Ramos (cell line): Measurements from ENCODE around the gene SLC12A7.
"Not testable (repeated sequence)": the region's sequence is repeated elsewhere in the genome, so short reads cannot be mapped to it uniquely, and the experiment has no call there.

Source experiments
- in situ Hi-C: fragments of 300-500 bp; cut with MboI; formaldehyde crosslinking; loops from one replicate; pipeline ENCODE4 v1.14.3; 2022; ENCODE audit warnings: low sequenced_read_pairs; ENCODE audit not compliant: unreplicated experiment

SLC12A7 gene

DNA sequence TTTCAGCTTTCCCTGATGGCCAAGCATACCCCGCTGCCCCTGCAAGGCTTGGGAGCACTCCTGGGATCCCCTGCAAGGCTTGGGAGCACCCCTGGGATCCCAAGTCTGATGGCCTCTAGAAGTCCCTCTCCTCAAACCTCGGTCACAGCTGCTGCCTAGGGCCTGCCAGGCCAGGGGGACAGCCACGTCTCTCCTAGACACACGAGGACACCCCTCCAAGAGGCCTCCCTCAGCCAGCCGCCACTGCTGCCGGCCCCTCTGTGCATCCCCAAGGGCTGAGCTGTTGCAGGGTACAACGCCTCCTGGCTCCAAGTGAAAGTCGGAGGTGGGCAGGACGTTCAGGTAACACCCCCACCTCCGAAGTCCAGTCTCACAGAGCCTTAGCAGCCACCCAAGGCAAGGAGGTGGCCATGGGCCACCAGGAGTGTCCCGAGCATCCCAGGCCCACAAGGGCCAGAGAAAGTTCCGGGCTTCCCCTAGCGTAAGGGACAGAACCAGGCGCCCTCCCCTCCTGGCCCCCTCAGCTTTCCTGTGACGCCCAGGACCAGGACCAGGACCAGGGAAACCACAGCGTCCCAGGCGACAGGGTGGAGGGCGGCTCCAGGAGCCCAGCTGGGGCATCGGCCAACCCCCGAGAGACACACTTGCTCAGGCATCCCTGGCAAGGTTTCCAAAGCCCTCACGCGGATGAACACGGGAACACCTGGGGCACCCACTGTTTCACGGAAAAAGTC lies 17.3 kb upstream of the SLC12A7 start:
- in situ Hi-C loops: no loop called here

DNA sequence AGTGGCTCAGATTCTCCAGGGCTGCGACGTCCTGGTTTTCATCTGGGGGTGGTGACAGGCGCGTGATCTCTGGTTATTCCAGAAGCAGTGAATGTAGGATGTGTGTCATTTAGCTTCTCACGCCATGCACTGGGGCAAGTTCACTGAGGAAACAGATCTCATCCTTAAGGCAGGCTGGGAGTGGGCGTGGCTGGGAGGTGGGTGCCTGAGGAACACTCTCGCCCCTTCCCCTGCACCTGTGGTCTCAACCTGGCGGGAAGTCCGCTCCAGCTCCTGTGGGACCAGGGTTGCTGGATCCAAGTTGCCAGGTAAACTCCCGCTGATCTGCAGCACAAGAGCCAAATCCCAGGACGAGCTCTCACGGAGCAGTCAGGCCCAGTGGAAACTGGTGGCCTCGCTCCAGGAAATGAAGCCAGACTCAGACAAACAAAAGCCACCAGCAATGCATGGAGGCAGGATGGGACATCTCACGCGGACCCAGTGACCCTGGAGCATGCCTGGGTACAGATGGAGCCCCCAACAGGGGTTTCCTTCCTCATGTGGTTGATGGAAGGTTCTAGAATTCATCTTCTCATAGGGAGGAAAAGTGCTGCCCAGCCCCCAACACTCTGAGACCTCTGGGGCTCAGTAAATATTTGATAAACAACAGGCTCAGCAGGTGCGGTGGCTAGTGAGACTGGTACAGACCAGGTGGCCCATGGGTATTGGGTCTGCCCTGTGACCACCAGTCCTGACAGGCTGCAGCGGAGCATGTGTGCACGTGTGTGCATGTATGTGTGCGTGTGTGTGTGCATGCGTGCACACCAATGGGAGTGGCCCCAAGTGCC lies 16.3 kb upstream of the SLC12A7 start:
- in situ Hi-C loops: no loop called here

DNA sequence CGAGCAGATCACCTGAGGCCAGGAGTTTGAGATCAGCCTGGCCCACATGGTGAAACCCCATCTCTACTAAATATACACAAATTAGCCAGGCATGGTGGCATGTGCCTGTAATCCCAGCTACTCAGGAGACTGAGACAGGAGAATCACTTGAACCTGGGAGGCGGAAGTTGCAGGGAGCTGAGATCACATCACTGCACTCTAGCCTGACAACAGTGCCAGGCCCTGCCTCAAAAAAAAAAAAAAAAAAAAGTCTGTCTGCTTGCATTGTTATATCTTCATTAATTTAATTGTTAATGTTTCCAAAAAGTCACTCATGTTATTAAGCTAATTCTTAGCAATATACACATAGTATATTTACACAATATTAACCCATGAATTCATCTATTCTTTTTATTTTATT lies 13.8 kb upstream of the SLC12A7 start:
- in situ Hi-C loops: not testable (repeated sequence)

DNA sequence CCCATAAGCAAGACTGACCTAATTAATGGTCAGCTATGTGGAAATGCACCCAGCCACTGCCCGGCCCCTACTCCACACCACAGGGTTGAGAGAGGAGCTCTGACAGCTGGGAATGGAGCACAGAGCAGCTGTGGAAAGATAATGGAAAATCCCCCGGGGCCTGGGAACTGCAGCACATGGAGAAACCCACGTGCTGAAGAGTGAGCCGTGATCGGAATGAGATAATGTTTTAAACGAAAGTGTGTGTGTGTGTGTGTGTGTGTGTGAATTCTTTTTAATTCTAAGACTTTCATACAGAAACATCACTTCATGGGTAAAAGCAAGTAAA lies 13.1 kb upstream of the SLC12A7 start:
- in situ Hi-C loops: no loop called here

DNA sequence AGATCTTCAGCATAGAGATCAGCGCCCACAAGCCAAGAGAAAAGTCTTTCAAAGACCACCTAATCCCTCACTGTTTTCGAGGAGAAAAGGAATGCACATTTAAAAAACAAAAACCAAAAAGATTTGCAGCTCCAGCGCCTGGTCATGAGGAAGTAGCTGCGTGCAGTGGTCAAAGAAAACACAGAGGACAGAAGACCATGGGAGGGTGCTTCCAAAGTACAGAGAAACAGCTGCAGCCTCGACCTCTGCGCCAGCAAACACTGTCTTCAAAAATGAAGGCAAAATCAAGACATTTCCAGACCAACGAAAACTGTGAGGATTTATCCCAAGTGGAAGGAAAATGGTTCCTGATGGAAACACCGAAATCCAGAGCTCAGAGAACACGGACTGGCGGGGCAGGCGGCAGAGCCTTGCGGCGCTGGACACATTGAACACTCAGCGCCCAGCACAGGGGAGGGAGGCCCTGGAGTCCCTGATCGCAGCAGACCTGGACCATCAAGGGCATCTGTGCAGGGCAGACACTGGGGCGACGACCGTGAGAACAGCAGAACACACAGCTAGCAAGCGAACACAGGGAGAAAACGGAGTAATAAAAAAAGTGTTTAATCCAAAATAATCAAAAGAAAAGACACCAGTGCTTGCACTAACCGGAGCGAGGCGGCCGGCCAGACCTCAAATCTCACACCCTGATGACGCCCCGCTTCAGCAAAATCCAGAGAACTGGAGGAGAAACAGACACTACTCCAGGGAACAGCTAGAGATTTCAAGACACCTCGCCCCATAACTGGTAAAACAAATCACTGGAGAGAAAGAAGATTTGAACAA lies 12.6 kb upstream of the SLC12A7 start:
- in situ Hi-C loops: no loop called here

DNA sequence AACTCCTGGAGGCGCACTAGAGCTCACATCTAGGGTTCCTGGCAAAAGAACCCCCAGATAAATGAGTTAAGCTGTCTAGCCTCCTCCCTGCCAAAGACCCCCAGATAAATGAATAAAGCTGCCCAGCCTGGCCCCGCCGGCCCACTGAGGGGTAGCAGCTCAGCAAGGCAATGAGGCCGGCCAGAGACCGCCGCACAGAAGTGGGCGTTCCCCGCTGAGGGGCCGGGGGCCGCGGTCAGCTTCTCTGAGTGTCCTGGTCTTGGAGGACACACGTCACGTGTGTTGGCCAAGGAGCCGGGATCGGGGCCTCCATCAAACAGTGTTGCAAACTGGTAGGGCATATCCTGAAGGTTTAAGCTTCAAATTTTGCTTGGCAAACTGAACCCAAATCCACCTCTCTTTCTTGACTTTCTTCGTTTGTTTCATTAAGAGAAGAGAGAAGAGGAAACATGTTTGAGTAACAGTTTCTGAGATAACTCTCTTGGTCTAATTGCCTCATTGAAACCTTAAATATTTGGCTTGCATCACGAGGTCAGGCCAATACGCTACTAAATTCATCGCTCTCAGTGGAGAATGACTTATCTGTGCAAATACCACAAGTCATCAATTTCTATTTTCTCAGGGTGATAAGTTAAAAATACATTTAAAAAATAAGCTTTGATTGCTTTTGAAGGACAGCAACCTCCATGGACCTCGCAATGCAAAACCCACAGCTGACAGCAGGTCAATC lies 11.7 kb upstream of the SLC12A7 start:
- in situ Hi-C loops: no loop called here

DNA sequence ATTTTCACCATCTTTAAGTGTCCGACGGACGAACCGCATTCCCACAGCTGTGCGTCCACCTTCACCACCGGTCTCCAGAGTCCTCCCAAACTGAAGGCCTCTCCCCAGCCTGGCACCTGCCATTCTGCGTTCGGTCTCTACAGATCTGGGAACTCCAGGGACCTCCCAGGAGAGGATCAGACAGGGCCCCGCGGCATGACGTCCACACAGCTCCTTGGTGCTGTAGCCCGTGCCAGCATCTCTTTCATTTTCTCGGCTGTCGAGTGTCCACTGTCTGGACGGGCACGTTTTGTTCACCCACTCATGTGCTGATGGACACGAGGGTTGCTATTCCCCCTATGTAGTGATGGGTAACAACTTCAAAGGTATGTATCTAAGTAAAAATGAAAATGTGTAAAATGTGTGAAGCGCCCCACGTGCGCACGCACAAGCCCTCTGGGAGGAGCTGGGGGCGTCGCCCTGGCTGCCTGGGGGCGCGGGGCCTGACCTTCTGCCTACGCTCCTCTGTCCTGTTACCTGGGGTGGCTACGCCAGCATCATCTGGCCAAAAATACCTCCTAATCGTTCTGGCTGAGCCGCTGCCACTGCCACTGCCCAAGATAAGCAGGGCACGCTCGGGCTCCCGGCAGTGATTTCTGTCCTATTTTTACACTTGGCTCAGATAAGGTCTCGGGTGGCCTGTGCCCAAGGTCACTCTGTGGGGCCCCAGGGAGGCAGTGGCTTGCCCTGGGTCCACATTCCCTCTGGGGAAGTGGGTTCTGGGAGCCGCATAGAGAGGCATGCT lies 10.8 kb upstream of the SLC12A7 start:
- in situ Hi-C loops: no loop called here

DNA sequence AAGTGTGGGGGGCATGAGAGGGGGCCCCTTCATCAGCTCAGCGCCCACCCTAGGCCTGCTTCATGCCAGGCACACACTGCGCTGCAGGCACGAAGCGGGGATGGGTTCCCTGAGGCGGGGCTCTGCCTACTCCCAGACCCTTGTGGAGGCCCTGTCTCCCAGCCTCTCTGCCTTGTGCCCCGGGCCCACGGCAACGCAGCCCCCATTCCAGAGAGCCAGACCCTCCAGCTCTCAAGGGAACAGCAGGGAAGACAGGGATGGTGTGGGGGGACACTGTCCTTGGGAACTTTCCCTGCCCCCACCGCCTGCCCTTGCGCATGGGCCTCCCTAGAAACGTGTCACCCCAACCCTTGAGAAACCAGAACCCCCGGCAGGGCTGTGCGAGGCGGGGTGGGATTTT lies 10.0 kb upstream of the SLC12A7 start:
- in situ Hi-C loops: no loop called here

DNA sequence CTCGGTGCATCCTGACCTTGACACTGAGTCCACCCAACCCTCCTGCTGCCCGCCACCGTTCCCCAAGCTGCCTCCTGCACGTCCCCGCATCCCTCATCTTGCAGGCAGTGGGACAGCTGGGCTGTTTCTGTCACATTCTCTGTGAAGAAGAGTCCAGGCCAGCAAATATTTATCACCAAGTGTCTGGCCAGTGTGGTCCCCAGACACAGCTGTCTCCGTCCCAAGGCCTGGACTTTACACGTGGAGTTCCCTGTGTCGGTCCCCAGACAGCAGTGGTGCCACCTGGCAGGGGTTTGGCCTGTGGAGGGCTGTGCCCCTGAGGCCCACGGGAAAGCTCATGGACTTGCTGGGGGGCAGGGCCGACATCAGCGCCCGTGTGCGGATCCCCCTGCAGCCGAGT lies 9.2 kb upstream of the SLC12A7 start:
- in situ Hi-C loops: no loop called here

DNA sequence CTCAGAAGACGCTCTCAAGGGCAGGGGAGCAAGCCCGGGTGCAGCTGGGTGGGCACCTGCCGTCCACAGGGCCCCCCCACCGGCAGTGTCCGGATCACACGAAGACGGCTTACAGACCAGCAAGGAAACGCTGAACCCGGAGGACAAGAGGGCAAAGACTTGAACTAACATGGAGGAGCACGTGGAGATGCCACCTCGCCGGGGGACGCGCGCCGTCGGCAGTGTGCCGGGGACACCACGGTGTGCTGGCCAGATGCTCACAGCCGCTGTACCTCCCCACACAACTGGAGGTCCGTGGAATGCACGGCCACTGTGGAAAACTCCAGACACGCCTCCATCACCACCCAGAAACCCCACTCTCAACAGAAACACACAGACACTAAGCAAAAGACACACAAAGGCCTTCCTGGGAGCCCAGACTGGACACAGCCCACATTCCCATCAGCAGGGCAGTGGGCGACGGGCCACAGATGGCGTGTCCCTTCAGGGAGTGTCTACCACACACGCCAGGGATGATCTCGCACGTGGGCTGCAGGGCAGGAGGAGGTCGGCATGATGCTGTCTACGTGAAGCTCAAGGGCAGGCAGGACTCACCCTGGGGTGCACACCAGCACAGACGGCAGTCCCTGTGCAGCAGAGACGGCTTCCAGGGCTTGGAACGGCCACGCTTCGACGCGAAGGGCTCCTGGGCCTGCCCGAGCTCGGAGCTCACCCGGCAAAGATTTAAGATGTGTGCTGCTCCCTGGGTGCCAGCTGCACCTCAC lies 8.6 kb upstream of the SLC12A7 start:
- in situ Hi-C loops: no loop called here

DNA sequence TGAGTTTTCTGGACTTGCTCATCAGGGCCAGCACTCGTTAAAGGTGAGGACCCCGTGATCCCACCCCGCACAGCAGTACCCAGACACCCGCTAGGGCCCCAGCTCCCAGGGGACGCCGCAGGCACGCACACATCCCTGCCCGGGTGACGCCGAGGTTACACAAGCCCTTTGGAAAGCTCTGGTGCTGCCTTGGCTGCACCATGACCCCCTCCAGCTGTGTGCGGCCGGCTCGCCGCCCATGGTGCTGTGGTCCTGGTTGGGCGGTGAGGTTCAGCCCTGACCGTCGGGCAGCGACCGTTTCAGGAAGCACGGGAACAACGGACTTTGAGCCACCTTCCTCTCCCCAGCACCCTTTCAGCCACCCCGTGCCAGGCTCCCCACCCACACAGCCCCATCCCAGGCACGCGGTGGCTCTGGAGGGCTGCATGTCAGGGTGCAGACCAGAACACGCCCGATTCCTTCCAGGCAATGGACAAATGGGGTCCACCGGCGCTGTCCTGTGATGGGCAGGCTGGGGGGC lies 7.5 kb upstream of the SLC12A7 start:
- in situ Hi-C loops: no loop called here

DNA sequence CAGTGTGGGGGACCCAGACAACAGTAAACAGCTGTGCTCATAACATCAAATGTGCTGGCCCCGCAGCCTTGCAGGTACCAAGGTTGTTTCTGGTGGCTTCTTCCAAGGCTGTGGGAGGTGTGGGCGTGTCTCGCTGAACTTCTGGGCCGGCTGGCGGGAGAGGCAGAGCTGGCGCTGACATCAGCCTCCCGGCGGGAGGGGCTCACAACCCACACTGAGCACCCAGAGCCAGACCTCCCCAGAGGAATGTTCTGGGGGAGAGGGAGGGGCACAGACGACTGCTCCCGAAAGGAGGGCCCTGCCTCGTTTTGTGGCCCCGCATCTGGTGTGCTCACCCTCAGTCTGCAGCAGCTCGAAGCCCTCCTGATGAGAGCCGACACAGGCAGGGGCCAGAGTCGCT lies 6.9 kb upstream of the SLC12A7 start:
- in situ Hi-C loops: no loop called here

DNA sequence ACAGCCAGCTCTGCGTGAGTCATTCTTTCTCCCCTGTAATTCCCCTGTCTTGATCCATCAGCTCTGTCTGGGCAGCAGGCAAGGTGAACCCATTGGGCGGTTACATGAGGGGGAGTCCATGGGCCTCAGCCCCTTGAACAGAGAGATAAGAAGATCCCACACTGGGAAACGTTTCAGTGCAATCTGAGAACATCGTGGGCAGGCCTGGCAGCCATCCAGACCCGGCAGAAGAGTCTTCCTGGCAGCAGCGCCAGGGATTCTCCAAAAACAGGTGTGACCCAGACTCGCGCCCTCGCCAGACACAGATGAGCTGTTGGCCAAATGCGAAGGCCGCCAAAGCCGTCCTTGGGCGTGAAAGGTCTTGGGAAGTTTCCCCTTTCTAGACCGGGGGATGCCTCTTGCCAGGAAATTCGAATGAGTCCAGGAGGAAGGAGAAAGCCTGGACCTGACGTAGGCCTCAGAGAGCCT lies 6.4 kb upstream of the SLC12A7 start:
- in situ Hi-C loops: no loop called here

DNA sequence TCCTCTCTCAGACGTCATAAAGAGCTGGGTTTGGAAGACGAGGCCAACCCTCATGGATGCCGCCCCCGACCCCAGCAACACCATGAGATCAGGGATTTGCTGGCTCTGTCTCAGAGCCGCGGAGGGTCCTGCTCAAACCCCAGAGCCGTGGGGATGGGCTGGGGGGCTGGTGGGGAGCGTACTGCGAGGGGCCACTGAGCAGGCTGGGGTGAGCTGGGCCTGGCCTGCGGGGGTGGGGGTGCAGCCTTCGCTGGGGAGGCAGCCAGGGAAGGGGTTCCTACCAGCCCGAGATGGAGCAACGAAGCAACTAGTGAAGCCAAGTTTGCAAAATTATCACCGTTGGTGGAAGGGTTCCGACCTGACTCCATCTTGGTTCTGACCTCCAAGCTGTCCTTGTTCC lies 5.1 kb upstream of the SLC12A7 start:
- in situ Hi-C loops: no loop called here

DNA sequence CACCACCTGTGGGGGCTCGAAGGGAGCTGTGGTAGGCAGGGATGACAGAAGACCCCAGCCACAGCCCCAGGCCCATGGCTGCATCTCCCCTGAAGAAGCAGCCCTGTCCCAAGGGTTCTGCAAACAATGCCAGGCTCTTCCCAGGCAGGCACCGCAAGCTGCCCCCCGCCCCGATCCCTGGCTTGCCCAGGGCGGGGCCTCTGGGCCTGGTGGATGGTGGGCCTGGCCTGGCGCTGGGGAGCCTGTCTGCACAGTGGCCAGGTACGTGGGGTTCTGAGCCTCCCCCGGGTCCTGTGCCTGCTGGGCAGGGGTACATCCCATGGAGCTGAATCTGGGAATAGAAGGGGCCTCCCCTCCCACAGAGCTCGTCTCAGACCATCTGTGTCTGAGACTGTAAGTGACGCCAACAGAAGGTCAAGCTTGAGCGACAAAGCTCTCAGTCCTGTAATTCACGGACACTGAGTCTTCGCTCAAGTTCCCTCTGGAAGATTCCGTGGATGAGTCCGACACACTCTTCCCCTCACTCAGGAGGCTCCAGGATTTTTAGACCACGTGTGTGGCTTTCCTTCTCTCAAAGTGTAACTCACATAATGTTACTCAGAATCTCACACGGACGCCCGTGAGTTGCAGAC lies 4.4 kb upstream of the SLC12A7 start:
- in situ Hi-C loops: no loop called here

DNA sequence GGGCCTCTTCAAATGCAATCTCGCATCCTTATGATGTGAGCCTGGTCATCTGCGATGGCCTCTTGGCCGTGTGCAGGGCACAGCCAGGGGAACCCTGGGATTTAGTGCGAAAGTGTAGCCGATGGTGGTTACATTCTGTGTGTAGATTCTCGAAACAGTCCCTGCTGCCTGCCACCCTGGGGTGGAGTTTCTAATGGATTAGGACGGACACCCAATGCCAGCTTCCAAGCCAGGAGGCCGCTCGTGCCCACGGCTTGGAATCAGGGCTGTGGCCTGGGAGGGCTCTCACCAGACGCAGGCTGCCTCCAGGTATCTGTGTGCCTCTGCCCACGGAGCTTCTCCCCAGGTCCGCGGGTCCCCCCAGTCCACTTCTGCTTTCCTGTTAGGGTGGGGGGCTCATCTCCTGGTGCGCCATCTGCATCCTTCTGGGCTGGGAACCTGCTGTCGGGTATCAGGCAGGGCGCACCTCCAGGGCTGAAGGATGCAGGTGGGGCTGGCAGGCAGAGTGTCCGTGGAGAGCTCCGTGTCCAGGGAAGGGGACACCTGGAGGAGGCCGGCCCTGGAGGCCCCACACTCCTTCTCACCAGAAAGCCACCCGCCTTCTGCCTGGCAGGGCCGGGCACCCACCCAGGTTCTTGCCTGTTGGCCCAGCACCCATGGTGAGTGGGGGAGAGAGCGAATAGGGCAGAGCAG lies 3.4 kb upstream of the SLC12A7 start:
- in situ Hi-C loops: no loop called here

DNA sequence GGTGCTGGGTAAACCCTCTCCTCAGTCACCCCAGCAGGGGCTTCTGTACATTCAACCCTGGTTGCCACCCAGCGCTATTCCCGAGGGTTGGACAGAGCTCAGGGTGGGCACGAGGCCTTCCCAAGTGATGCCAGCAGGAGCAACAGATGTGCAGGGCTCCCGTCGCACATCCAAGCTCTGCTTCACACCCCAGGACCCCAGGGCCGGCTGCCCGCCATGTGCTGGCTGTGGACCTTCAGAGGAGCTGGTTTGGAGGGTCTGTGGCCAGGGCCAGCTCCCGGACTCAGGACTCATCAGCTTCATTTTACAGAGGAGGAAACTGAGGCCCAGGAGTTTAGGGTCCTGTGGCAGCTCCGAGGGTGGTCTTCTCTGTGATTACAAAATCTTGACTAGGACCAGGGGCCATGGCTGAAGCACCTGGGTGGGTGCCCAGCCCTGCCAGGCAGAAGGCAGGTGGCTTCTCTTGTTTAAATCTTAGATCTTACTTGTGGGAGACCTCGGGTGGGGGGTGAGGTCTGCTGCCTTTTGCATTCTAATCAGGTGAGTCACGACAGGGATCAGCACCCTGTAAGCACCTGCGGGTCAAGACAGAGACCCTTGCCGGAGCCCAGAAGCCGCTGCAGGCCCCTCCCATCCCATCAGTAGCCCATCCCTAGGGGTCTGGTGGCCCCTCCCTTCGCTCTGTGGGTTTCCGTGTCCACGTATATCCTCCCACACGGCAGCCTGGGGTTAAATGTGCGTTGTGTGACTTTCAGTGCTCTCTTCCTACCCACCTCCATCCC lies 2.1 kb upstream of the SLC12A7 start:
- in situ Hi-C loops: no loop called here
